A549 (cell line): ENCODE data around the gene C16orf89.
"Not testable (repeated sequence)": the region's sequence is repeated elsewhere in the genome, so short reads cannot be mapped to it uniquely, and the experiment has no call there.

Experiments
- BCL3 ChIP-seq: fragments of >200 bp; sonication (Bioruptor Twin); formaldehyde crosslinking; IDR thresholded peaks from 3 replicates; pipeline ENCODE4 v1.6.1; 2016
- CTCF ChIP-seq: fragments of >200 bp; sonication (Bioruptor Twin); formaldehyde crosslinking; IDR thresholded peaks from 3 replicates; pipeline ENCODE4 v1.5.1; 2016
- POLR2A ChIP-seq: IDR thresholded peaks from 2 replicates; pipeline ENCODE4 v1.6.1; 2012; ENCODE audit warnings: mild to moderate bottlenecking, low read length
- RCOR1 ChIP-seq: fragments of 150-350 bp; IDR thresholded peaks from 2 replicates; pipeline ENCODE4 v1.6.1; 2014; ENCODE audit warnings: antibody characterized with exemption, low read length, low read depth
- ZNF302 ChIP-seq: fragments of 250-450 bp; sonication (Bioruptor Pico); IDR thresholded peaks from 2 replicates; pipeline ENCODE4 v1.9.0; 2021; ENCODE audit warnings: inconsistent platforms, mild to moderate bottlenecking, moderate library complexity

GRCh38 chr16:5085716-5086115 is 20.0 kb upstream of the C16orf89 start:
- TF ChIP-seq CTCF, BCL3, RCOR1, POLR2A, ZNF302: not testable (repeated sequence)
